NAMALWA (cell line): ENCODE results near the gene GPR162.
"Not testable (repeated sequence)": the region's sequence is repeated elsewhere in the genome, so short reads cannot be mapped to it uniquely, and the experiment has no call there.

Experiments used
- DNase-seq: peaks from one replicate; pipeline ENCODE4 v3.0.0-alpha.2; 2015; ENCODE audit warnings: low spot score

The GPR162 gene

GRCh38 chr12:6858799-6859198 lies 37.2 kb downstream of the GPR162 start:
- no peak for DNase-seq

DNA sequence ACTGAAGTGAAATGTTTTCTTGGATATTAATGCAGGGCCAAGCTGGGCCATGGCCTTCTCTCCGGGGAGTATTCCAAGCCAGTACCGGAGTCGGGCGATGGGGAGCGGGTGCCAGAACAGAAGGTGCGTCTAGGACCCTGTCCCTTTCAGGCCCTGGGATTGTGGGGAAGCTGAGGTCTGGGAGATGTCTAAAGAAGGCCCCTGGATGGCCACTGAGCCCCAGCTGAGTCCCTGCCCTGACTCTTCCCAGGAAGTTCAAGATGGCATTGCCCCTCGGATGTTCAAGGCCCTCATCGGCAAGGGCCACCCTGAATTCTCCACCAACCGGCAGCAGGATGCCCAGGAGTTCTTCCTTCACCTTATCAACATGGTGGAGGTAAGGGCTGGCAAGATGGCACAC lies 38.5 kb downstream of the GPR162 start:
- no peak for DNase-seq

- DNase-seq = no peak
Measured at GRCh38 chr12:6860942-6861341, 39.3 kb downstream of the GPR162 start.

DNA sequence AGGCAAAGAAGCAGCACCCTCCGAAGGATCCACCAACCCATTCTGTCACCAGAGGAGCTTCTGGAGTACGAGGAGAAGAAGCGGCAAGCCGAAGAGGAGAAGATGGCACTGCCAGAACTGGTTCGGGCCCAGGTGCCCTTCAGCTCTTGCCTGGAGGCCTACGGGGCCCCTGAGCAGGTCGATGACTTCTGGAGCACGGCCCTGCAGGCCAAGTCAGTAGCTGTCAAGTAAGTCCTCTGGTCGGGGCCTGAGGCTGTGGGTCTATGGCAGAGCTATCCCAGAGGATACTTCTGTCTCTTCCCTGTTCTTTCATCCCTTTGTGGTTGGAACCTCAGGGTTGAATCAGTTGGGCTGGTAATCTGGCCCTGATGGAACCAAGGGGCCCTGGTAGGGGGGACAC lies 39.8 kb downstream of the GPR162 start:
- no peak for DNase-seq

DNA sequence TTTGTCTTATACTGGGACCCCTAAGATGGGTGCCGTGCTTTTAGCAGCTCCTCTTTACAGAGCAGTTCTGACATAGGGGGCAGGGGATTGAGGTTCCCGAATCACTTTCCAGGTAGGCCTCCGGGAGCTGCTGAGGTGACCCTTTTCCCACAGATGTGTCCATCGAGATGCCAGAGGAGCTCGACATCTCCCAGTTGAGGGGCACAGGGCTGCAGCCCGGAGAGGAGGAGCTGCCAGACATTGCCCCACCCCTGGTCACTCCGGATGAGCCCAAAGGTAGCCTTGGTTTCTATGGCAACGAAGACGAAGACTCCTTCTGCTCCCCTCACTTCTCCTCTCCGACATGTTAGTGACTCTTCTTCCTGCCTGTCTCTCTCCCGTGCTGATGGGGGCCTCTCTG lies 41.4 kb downstream of the GPR162 start:
- DNase-seq = no peak

- no peak for DNase-seq
Measured at GRCh38 chr12:6863586-6864321, 42.1 kb downstream of the GPR162 start.

DNA sequence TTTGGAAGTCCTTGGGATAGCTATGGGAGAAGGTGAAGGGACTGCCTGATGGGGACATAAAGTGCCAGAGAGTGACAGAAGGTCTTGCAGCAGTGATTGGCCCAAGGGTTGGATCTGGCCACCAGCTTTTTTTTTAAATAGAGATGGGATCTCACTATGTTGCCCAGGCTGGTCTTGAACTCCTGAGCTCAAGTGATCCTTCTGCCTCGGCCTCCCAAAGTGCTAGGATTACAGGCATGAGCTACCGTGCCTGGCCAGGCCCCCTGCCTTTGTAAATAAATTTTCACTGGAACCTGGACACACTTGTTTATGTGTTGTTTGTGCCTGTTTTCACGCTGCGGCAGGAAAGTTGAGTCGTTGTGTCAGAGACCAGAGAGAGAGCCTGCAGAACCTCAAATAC lies 43.7 kb downstream of the GPR162 start:
- not testable (repeated sequence) for DNase-seq

DNA sequence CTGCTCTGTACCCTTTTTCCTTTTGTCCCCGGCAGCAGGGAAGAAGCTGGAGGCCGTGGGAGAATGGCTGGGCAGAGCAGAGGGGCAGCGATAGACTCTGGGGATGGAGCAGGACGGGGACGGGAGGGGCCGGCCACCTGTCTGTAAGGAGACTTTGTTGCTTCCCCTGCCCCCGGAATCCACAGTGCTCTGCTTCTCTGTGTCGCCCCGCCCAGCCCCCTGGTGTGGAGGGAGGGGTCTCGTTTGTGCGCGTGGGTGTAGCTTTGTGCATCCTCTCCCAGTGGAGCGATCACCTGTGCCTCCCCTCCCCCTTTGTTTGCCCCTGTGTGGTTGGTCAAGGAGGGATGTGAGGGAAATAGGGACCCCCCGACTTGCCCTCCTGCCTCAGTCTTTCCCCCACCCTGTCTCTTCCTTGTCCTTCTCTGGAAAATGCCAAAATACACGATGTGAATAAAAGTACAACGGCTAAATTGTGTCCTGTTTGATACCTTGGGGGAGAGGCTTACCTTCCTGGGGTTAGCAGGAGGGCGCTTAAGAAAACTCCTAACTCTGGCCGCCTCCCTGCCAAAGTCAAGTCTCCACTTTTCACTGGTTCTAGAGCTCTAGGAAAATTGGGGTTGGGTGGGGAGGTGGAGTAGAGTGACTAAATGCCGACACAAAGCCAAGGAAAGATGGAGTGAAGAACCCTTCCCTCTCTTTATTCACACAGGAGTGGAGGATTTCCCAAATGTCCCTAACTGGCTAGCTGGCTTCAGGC lies 44.7 kb downstream of the GPR162 start:
- DNase-seq = no peak

GRCh38 chr12:6866920-6867412 lies 45.3 kb downstream of the GPR162 start:
- no peak for DNase-seq

GRCh38 chr12:6867413-6868210 lies 46.0 kb downstream of the GPR162 start, which contains the start of gene TPI1:
TPI1 (plus strand) TSS chr12:6867531; CDS start chr12:6867567, 36 bp downstream.
- DNase-seq = peak; percentile 82

- DNase-seq = peak; percentile 52
Measured at GRCh38 chr12:6868211-6869048, 46.8 kb downstream of the GPR162 start.

- peak; percentile 94 for DNase-seq
Measured at GRCh38 chr12:6869049-6870021, 47.7 kb downstream of the GPR162 start.

DNA sequence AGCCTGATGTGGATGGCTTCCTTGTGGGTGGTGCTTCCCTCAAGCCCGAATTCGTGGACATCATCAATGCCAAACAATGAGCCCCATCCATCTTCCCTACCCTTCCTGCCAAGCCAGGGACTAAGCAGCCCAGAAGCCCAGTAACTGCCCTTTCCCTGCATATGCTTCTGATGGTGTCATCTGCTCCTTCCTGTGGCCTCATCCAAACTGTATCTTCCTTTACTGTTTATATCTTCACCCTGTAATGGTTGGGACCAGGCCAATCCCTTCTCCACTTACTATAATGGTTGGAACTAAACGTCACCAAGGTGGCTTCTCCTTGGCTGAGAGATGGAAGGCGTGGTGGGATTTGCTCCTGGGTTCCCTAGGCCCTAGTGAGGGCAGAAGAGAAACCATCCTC lies 48.7 kb downstream of the GPR162 start:
- not testable (repeated sequence) for DNase-seq

- peak; percentile 51 for DNase-seq
Measured at GRCh38 chr12:6871052-6871957, 49.7 kb downstream of the GPR162 start.

DNA sequence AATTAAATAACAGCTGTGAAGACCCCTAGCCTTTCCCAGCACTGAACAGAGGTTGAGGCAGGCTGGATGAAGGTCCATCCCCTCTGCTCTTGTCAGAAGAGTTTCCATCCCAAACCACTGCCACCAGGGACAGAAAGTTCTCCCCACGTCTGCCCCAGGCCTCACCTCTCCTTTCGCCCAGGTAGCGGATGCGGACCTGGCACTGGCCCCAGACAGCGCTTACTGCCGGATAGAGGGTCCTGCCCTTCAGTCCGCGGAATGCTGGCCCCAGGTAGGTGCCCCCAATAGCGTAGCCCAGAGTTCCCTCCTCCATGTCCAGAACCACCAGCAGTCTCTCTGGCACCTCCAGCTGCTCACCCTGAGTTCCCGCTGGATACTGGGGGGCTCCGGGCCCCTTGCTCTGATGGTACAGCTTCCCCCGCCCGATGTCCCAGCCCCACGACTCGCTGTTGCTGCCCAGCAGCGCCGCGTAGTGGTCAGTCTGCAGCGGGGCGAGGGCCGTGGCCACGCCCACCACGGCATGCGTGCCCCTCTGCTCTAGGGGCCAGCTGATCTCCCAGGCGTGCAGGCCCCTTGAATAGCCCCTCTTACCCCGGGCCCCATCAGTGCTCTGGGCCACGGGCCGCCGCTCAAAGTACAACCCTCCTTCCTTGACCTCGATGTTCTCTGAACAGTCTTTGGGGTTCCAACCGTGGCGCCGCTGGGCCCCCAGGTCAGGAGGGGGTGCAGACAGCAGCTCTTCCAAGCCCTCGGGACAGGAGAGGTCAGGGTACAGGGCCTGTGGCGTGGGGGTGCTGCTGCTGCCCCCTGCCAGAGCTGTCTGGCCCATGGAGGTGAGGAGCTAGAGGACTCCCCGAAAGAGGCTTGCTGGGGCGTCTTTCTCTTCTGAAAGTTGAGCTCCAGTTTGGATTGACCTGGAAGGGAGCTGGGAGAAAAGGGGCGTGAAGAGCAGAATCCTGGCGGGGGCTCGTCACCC lies 50.7 kb downstream of the GPR162 start:
- peak; percentile 88 for DNase-seq

DNA sequence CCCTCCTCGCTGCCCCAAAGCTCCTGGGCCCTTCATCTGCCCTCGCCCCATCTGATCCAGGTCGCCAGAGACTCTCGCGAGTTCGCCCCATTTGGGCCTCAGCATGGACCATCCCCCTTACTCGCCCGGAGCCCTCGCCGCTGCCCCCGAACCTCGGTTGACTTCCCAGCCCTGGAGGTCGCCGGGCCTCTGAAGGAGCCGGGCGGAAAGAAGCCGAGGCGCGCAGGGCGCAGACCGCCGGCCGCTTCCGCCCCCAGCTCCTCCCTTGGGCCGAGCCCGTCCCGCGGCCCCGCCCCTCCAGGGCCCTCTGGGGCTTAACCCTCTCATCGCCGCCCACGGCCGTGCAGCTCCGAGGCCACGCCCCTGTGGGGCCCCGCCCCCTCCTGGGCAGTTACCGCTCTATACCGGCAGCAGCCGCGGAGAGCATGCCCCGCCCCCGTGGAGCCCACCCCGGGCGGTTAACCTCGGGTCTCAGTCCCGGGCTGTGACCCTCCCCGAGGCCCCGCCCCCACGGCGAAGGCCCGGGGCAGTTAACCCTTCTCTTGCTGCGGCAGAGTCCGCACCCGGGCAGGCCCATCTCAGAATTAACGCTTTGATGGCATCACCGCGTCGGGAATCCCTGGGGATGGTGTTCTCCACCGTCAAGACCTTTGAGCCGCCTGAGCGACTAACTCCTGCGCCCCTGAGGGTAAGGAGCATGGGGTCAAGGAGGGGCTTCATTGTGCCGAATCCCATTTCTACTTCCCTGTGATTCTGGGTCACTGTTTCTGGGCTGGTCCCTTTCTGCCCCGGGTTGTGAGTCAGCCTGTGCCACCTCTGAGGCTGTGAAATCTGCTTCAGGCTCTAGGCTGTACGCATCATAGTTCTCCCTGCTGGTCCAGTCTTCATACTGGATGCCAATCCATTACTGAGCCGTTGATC lies 51.7 kb downstream of the GPR162 start, which contains the start of gene SPSB2:
Gene SPSB2 (minus strand): TSS at position 210 of the 921 bp plus-strand sequence. CDS start 402 bp downstream, outside the sequence.
- peak; percentile 99 for DNase-seq

DNA sequence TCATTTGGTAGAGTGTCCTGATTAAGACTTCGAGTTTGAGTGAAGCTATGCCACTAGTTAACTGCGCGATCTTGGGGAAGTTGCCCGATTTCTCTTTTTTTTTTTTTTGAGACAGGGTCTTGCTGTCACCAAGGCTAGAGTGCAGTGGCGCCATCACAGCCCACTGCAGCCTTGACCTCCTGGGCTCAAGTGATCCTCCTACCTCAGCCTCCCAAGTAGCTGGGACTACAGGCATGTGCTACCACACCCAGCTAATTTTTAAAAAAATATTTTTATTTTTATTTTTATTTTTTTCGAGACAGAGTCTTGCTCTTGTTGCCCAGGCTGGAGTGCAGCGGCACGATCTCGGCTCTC lies 52.4 kb downstream of the GPR162 start:
- DNase-seq = not testable (repeated sequence)
